Adrenal gland (tissue), 5 donors: ENCODE measurements around the gene RIPK3.

ENCODE experiments used
- POLR2A ChIP-seq, 2 donors: fragments of 450-650 bp; IDR thresholded peaks; one replicate each; pipeline ENCODE4 v1.6.1; 2017; ENCODE audit warnings: antibody characterized with exemption in 2 of 2, mild to moderate bottlenecking in 2 of 2, moderate library complexity in 1 of 2
- TF ChIP-seq, protein P1 (sequence below), 6 experiments: fragments of 450-650 bp in 4 of 6; fragments of 200-600 bp in 2 of 6; sonication (generic) in 1 of 6; IDR thresholded peaks; 1 replicate in 5 of 6; 2 replicates in 1 of 6; pipeline versions ENCODE4 v1.5.1 to v1.8.0; 2016 to 2021; ENCODE audit warnings: antibody characterized with exemption in 6 of 6, mild to moderate bottlenecking in 2 of 6, moderate library complexity in 1 of 6
- donor health status: DM: no; HTN: no; CAD: no.

- TF ChIP-seq, protein P1, sequence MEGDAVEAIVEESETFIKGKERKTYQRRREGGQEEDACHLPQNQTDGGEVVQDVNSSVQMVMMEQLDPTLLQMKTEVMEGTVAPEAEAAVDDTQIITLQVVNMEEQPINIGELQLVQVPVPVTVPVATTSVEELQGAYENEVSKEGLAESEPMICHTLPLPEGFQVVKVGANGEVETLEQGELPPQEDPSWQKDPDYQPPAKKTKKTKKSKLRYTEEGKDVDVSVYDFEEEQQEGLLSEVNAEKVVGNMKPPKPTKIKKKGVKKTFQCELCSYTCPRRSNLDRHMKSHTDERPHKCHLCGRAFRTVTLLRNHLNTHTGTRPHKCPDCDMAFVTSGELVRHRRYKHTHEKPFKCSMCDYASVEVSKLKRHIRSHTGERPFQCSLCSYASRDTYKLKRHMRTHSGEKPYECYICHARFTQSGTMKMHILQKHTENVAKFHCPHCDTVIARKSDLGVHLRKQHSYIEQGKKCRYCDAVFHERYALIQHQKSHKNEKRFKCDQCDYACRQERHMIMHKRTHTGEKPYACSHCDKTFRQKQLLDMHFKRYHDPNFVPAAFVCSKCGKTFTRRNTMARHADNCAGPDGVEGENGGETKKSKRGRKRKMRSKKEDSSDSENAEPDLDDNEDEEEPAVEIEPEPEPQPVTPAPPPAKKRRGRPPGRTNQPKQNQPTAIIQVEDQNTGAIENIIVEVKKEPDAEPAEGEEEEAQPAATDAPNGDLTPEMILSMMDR (IDR thresholded peaks at IDR 0.05) = no peak
- no peak for TF ChIP-seq POLR2A (IDR thresholded peaks at IDR 0.05)
Measured at GRCh38 chr14:24339284-24340151, at the start of gene RIPK3.
